Gastrocnemius medialis (tissue), 4 donors: ENCODE data around the gene REXO1. TPM values are rescaled to one million over a fixed set of nuclear protein-coding genes. Genes with fewer than 3 reads are reported as not detected.

Experiments used
- ATAC-seq, 2 donors: fragments of 150-250 bp; one replicate each; pipeline ENCODE4 v1.9.1; 2016
- DNase-seq, 2 donors: peaks; one replicate each; pipeline ENCODE4 v3.0.0-alpha.2; 2019
- H3K27ac ChIP-seq, 4 donors: fragments of 200-600 bp; sonication (generic); 1 replicate in 1 of 4; 2 replicates in 3 of 4; pipeline ENCODE4 v1.5.1; 2016 to 2018; ENCODE audit warnings: mild to moderate bottlenecking in 2 of 4, moderate library complexity in 1 of 4
- H3K27me3 ChIP-seq, 3 donors: fragments of 200-600 bp; sonication (generic) in 2 of 3; 1 replicate in 1 of 3; 2 replicates in 2 of 3; pipeline versions ENCODE4 v1.5.1 to v1.6.0; 2016 to 2019; ENCODE audit warnings: mild to moderate bottlenecking in 1 of 3, moderate library complexity in 1 of 3
- H3K36me3 ChIP-seq, 2 donors: fragments of 200-600 bp; sonication (generic) in 1 of 2; one replicate each; pipeline ENCODE4 v1.5.1; 2017 to 2018
- H3K4me1 ChIP-seq, 2 donors: fragments of 200-600 bp; sonication (generic) in 1 of 2; one replicate each; pipeline ENCODE4 v1.5.1; 2016 to 2017; ENCODE audit warnings: mild to moderate bottlenecking in 2 of 2
- H3K4me3 ChIP-seq, 4 donors: fragments of 200-600 bp; sonication (generic) in 3 of 4; 1 replicate in 1 of 4; 2 replicates in 3 of 4; pipeline ENCODE4 v1.5.1; 2016 to 2019; ENCODE audit warnings: mild to moderate bottlenecking in 2 of 4
- H3K9me3 ChIP-seq, 3 donors: fragments of 200-600 bp; sonication (generic) in 2 of 3; 1 replicate in 1 of 3; 2 replicates in 2 of 3; pipeline ENCODE4 v1.5.1; 2016 to 2019
- POLR2A ChIP-seq, 2 donors: fragments of 450-650 bp; IDR thresholded peaks; one replicate each; pipeline ENCODE4 v1.6.1; 2017; ENCODE audit warnings: antibody characterized with exemption in 2 of 2, mild to moderate bottlenecking in 2 of 2, moderate library complexity in 2 of 2
- in situ Hi-C, 4 donors: fragments of 200-750 bp; cut with MboI; loops; one replicate each; pipeline versions ENCODE4 v1.15.0 to v1.8.0; 2017; ENCODE audit warnings: low sequenced_read_pairs in 4 of 4
- intact Hi-C: fragments of 100-400 bp; cut with DNase I; formaldehyde crosslinking; loops from one replicate; pipeline ENCODE4 v1.15.1; 2023; ENCODE audit warnings: low total_unique reads
- total RNA-seq, 4 donors: library from RNA; depleted of rRNA; stranded (reverse); fragments of >200 nt; gene quantifications; one replicate each; pipeline versions ENCODE4 v1.1.0 to v1.2.3, GENCODE V29; 2016
- TF ChIP-seq, protein P1 (sequence below), 5 experiments: fragments of 450-650 bp in 3 of 5; fragments of 200-600 bp in 2 of 5; sonication (generic) in 2 of 5; IDR thresholded peaks in 4 of 5; conservative IDR thresholded peaks in 1 of 5; 1 replicate in 4 of 5; 2 replicates in 1 of 5; pipeline ENCODE4 v1.5.1; 2016 to 2019; ENCODE audit warnings: antibody characterized with exemption in 5 of 5, mild to moderate bottlenecking in 3 of 5, moderate library complexity in 3 of 5

Gene REXO1
- total RNA-seq, 4 donors from 2014 or later: 10.8 to 28.5 (median 20.5) TPM

DNA sequence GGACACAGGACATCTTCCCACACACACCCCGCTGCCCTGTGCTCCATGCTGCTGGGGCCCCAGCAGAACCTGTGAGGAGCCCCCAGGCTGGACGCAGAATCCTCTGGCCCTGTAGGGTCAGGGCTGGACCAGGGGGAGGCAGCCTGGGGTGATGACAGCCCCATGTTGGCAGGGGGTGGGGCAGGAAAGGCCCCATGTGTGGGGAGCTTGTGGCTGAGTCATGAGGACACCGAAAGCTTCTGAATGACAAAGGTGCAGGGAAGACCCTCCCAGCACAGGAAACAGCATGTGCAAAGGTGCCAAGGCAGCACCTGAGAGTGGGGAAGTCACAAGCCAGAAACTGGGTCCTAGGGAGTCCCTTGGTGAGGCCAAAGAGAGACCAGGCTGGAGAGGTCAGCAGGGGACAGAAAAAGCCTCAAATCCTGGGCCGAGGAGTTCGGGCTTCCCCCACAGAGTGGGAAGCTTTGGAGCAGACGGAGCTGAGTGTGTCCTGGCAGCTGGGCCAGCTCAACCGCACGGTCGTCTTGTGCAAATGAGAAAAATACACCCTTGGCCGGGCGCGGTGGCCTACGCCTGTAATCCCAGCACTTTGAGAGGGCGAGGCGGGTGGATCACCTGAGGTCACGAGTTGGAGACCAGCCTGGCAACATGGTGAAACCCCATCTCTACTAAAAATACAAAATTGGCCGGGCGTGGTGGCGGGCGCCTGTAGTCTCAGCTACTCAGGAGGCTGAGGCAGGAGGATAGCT, 53.7 kb downstream of the REXO1 start:
- Histone ChIP-seq H3K27me3 (peaks cover 8 to 28% (median 23%) of the 10 kb centered on the region in 3 donors), H3K4me3 (no peak overlapping the region), H3K36me3 (no peaks in the 10 kb centered on the region), H3K27ac (no peak overlapping the region), H3K9me3 (no peaks in the 10 kb centered on the region), H3K4me1 (no peaks in the 10 kb centered on the region)
- in situ Hi-C loops: no loop called here
- ATAC-seq: no peak
- TF ChIP-seq, protein P1, sequence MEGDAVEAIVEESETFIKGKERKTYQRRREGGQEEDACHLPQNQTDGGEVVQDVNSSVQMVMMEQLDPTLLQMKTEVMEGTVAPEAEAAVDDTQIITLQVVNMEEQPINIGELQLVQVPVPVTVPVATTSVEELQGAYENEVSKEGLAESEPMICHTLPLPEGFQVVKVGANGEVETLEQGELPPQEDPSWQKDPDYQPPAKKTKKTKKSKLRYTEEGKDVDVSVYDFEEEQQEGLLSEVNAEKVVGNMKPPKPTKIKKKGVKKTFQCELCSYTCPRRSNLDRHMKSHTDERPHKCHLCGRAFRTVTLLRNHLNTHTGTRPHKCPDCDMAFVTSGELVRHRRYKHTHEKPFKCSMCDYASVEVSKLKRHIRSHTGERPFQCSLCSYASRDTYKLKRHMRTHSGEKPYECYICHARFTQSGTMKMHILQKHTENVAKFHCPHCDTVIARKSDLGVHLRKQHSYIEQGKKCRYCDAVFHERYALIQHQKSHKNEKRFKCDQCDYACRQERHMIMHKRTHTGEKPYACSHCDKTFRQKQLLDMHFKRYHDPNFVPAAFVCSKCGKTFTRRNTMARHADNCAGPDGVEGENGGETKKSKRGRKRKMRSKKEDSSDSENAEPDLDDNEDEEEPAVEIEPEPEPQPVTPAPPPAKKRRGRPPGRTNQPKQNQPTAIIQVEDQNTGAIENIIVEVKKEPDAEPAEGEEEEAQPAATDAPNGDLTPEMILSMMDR (IDR thresholded peaks at IDR 0.05 in 4 of 5, conservative IDR thresholded peaks at IDR 0.05 in 1 of 5): no peak
- no peak for TF ChIP-seq POLR2A (IDR thresholded peaks at IDR 0.05)
- intact Hi-C loops: no loop called here
- no peak for DNase-seq

DNA sequence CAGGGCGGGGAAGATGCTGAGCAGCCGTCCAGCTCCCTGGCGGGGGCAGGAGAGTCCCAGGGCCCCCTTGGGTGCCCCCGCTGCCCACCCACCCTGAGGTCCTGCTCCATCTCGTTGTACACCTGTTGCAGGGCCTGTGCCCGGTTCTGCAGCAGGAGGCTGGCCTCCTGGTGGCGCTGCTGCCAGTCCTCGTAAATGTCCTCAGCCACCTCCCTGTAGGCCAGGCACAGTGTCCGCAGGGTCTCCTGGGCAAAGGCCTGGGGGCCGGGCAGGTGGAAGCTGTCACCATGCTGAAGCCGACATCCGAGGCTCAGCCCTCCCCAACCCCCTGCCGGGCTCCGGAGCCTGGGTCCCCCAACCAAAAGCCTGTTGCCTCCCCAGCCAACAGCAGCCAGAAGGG, 56.4 kb downstream of the REXO1 start:
- no peak overlapping the region for H3K27ac ChIP-seq
- no peak overlapping the region for H3K4me3 ChIP-seq
- intact Hi-C loops: no loop called here
- ATAC-seq (no peak), DNase-seq (no peak)
- H3K4me1 ChIP-seq: no peaks in the 10 kb centered on the region
- H3K9me3 ChIP-seq: no peaks in the 10 kb centered on the region
- no peaks in the 10 kb centered on the region for H3K36me3 ChIP-seq
- in situ Hi-C loops: no loop called here
- TF ChIP-seq, protein P1 (IDR thresholded peaks at IDR 0.05 in 4 of 5, conservative IDR thresholded peaks at IDR 0.05 in 1 of 5): no peak
- no peak for TF ChIP-seq POLR2A (IDR thresholded peaks at IDR 0.05)
- peaks cover 16 to 36% (median 33%) of the 10 kb centered on the region in 3 donors for H3K27me3 ChIP-seq

DNA sequence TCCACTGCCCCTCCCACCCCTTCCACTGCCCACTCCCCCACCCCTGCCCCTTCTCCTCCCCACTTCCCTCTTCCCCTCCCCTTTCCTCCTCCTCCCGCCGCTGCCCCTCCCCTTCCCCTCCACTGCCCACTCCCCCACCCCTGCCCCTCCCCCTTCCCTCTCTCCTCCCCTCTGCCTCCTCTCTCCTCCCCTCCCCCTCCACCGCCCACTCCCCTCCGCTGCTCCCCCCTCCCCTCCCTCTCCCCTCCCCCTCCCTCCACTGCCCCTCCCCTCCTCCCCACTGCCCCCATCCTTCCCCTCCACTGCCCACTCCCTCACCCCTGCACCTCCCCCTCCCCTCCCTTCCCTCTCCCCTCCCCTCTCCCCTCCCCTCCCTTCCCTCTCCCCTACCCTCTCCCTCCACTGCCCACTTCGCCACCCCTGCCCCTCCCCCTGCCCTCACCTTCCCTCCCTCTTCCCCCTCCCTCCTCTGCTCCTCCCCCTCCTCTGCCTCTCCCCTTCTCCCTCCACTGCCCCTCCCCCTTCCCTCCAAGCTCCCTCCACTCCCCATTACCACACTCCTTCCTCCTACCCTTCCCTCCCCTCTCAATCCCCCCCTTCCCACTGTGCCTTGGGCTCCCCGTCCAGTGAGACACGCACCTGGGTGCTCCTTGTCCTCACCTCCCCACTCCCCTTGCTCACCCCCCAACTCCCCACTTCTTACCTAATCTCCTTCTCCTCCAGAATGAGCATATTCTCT, 58.1 kb downstream of the REXO1 start:
- H3K4me1 ChIP-seq: no peaks in the 10 kb centered on the region
- ATAC-seq: no peak
- in situ Hi-C loops: no loop called here
- no peak for DNase-seq
- H3K36me3 ChIP-seq: no peaks in the 10 kb centered on the region
- H3K27ac ChIP-seq: no peak overlapping the region
- no peaks in the 10 kb centered on the region for H3K9me3 ChIP-seq
- H3K4me3 ChIP-seq: peak overlapping the region in 1 of 4 donors; percentile 16
- intact Hi-C loops: no loop called here
- peaks cover 12 to 25% (median 24%) of the 10 kb centered on the region in 3 donors for H3K27me3 ChIP-seq
- TF ChIP-seq, protein P1 (IDR thresholded peaks at IDR 0.05 in 4 of 5, conservative IDR thresholded peaks at IDR 0.05 in 1 of 5): no peak
- no peak for TF ChIP-seq POLR2A (IDR thresholded peaks at IDR 0.05)

DNA sequence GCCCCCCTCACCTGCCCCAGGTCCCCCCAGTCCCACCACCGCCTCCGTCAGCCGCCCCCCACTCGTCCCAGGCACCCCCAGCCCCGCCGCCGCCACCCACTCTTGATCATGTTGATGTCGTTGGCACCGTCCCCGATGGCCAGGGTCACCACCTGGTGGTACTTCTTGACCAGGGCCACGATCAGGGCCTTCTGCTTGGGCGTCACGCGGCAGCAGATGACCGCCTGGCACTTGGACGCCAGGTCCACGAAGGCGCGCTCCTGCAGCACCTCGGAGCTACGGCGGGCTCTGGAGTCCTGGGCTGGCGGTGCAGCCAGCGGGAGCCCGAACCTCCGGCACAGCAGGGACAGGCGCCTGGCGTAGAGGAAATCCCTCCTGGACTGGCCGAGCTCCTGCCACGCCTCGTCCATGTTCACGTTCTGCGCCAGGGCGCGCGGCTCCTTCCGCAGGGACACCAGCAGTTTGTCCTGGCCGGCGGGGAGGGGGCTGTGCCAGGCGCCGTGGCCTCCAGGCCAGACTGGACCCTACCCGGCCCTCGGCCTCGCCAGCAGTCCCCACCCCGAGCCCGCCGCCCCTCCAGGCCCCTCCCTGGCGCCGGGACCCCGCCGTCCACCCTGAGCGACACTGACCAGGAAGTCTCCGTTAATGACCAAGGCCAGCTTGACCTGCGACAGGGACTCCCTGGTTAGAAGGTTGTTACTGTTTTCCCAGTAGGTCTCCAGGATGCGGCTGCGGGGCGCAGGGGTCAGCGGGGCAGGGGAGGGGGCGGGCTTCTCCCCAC, 58.8 kb downstream of the REXO1 start:
- peaks cover 14 to 25% (median 25%) of the 10 kb centered on the region in 3 donors for H3K27me3 ChIP-seq
- no peak overlapping the region for H3K27ac ChIP-seq
- DNase-seq (no peak), ATAC-seq (no peak)
- intact Hi-C loops (no loop called here), in situ Hi-C loops (no loop called here)
- H3K9me3 ChIP-seq: no peaks in the 10 kb centered on the region
- no peak for TF ChIP-seq POLR2A (IDR thresholded peaks at IDR 0.05)
- TF ChIP-seq, protein P1 (IDR thresholded peaks at IDR 0.05 in 4 of 5, conservative IDR thresholded peaks at IDR 0.05 in 1 of 5): no peak
- peak overlapping the region in 1 of 4 donors; percentile 16 for H3K4me3 ChIP-seq
- no peaks in the 10 kb centered on the region for H3K4me1 ChIP-seq
- no peaks in the 10 kb centered on the region for H3K36me3 ChIP-seq
